Measurements from ENCODE around the gene HOXC4. TPM values are rescaled to one million over a fixed set of nuclear protein-coding genes. Genes with fewer than 3 reads are reported as not detected.

HOXC4 gene
- total and polyA plus RNA-seq, 10 of the 15 experiments (the other 5 are each of a cell fraction or from before 2014, with no cell fraction given): 1.0 to 11.4 (median 4.2) TPM

DNA sequence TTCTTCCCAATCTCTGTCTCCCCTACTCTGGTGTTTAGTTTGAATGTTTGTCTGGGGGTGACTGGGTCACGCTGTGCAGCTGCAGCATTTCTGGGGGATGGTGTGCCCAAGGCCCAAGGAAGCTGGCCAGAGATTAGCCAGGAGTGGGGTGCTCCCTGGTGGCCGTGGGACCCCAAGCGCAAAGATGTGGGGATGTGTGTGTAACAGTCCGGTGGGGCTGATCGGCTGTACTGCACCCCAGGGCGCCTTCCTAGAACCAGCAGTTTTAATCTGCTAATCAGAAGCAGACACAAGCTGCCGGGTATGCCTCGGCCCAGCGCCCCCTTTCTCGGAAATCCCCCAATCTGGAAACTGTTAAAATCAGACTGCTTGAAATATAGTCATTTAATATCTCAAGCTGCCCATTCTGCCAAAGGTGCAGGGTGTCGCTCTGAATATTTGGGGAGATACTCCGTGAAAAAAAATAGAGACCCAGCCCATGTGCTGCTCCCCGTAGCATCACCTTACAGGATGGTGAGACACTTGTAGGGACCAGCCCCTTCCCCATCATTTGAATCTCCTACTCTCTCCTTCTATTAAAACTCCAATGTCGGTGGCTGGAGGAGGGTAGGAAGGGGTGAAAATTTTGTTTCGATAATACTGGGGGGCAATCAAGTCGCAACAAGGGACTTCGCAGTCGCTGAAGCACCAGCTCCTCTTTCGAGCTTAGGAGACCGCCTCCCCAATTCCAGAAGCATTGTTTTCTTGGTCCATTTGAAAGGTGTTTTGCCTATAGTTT is 49.4 kb upstream of the HOXC4 start (continued):
- TF ChIP-seq RELA (IDR thresholded peaks at IDR 0.05; ENCODE audit: borderline replicate concordance, partially characterized antibody) (no peak), BMI1 (IDR thresholded peaks at IDR 0.05; ENCODE audit: borderline replicate concordance) (no peak), SREBF2 (IDR thresholded peaks at IDR 0.05; ENCODE audit: low read length) (no peak), POLR2AphosphoS2 (IDR thresholded peaks at IDR 0.05; ENCODE audit: low read depth, low read length) (no peak)

DNA sequence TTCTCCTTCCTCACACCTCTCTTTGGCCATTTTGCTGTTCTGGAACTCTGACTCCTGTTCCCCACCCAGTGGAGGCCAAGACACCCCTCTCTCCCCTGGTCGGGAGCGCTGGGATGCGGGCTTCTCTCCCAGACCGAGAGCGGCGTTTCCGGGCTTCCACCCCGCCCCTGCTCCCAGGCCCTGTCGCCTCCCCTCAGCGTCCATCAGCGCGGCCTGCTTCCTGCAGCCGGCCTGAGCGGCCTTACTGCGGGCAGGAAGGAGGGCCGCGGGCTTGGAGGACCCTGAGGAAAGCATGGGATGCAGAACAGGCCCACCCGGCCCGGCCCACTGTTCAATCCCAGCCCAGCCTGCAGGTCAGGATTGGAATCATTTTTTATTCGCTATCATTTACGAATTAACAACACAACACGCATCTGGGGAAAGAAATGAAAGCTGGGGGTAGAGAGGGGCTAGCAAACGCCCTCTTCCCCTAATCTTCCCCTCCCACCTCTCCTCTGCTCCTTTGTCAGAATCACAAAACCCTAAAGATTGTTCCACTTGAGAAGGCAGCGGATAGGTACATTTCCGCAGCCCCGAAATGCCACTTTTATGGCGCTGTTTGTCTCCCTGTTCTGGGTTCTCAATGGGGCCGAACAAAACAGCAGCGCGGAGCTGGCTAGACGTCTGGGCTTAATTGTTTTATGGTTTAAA is 48.6 kb upstream of the HOXC4 start:
- H3K36me3 ChIP-seq (ENCODE audit: control insufficient read depth in 2 of 2, insufficient read depth in 2 of 2, low read length in 1 of 2): no peaks in the 10 kb centered on the region
- ChIA-PET RAD21 (ENCODE audit: unreplicated experiment) (interaction anchor here (0.5 to 4.5 kb wide), 10 partner anchors 13 to 210 kb away, joined by 3 to 38 read pairs (median 12); partner anchors contain the start of genes HOXC10, HOXC5, HOXC6 and SMUG1), SMC1A (ENCODE audit: uncharacterized antibody, unreplicated experiment) (interaction anchor here (0.9 to 3.4 kb wide), 9 partner anchors 18 to 203 kb away, joined by 4 to 37 read pairs (median 8); partner anchors contain the start of genes HOXC5 and SMUG1), POLR2A (interaction anchor here (0.6 to 2.4 kb wide), 3 partner anchors 12 to 284 kb away, joined by 3 to 9 read pairs (median 9); no protein-coding TSS in a partner anchor), CTCF (interaction anchor here (0.9 to 6.1 kb wide), 13 partner anchors 12 to 202 kb away, joined by 3 to 105 read pairs (median 13); partner anchors contain the start of genes HOXC10, HOXC5 and SMUG1)
- no peak overlapping the region for H2AFZ ChIP-seq (ENCODE audit: control insufficient read depth, low read depth, low read length)
- DNase-seq (ENCODE audit: low read depth, low spot score) (no peak), FAIRE-seq (no peak), ATAC-seq (no peak)
- peaks cover 6% of the 10 kb centered on the region for H3K4me1 ChIP-seq (ENCODE audit: control insufficient read depth, insufficient read depth, low read length)
- H3K9me3 ChIP-seq (replicated peaks; ENCODE audit: control insufficient read depth, insufficient read depth, low read length): no peaks in the 10 kb centered on the region
- in situ Hi-C loops (cut with MboI): no loop called here
- no peak overlapping the region for H3K9ac ChIP-seq (ENCODE audit: control insufficient read depth, insufficient read depth, low read length)
- H3K4me2 ChIP-seq (ENCODE audit: control insufficient read depth, insufficient read depth): no peak overlapping the region
- intact Hi-C loops (cut with micrococcal nuclease; ENCODE audit: unreplicated experiment): loop anchor here (10.0 kb wide), 1 partner anchor 370 kb away; no protein-coding TSS in a partner anchor
- H3K27me3 ChIP-seq (replicated peaks in 1 of 2; ENCODE audit: control insufficient read depth in 2 of 2, insufficient read depth in 2 of 2, low read length in 1 of 2): peaks cover 31 to 37% of the 10 kb centered on the region in 2 experiments
- TF ChIP-seq FOXK2 (IDR thresholded peaks at IDR 0.05) (no peak), PAX8 (IDR thresholded peaks at IDR 0.05) (no peak), NR2F1 (conservative IDR thresholded peaks at IDR 0.05) (no peak), CBX3 (IDR thresholded peaks at IDR 0.05; ENCODE audit: borderline replicate concordance, low read depth) (no peak), SMAD1 (IDR thresholded peaks at IDR 0.05; ENCODE audit: low read depth, partially characterized antibody) (no peak), POLR2AphosphoS2 (IDR thresholded peaks at IDR 0.05; ENCODE audit: low read depth, low read length) (no peak), NR2C2 (IDR thresholded peaks at IDR 0.05; ENCODE audit: borderline replicate concordance, control insufficient read depth, insufficient read length, low read depth) (no peak), ASH2L (IDR thresholded peaks at IDR 0.05; ENCODE audit: borderline replicate concordance, low read depth) (no peak)
- TF ChIP-seq, protein P1, sequence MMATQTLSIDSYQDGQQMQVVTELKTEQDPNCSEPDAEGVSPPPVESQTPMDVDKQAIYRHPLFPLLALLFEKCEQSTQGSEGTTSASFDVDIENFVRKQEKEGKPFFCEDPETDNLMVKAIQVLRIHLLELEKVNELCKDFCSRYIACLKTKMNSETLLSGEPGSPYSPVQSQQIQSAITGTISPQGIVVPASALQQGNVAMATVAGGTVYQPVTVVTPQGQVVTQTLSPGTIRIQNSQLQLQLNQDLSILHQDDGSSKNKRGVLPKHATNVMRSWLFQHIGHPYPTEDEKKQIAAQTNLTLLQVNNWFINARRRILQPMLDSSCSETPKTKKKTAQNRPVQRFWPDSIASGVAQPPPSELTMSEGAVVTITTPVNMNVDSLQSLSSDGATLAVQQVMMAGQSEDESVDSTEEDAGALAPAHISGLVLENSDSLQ (IDR thresholded peaks at IDR 0.05): no peak
- TF ChIP-seq, protein P2, sequence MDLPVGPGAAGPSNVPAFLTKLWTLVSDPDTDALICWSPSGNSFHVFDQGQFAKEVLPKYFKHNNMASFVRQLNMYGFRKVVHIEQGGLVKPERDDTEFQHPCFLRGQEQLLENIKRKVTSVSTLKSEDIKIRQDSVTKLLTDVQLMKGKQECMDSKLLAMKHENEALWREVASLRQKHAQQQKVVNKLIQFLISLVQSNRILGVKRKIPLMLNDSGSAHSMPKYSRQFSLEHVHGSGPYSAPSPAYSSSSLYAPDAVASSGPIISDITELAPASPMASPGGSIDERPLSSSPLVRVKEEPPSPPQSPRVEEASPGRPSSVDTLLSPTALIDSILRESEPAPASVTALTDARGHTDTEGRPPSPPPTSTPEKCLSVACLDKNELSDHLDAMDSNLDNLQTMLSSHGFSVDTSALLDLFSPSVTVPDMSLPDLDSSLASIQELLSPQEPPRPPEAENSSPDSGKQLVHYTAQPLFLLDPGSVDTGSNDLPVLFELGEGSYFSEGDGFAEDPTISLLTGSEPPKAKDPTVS (IDR thresholded peaks at IDR 0.05; ENCODE audit: low read depth, low read length): no peak
- H4K20me1 ChIP-seq (ENCODE audit: control insufficient read depth, insufficient read depth): no peaks in the 10 kb centered on the region
- no peak overlapping the region for H3K27ac ChIP-seq (ENCODE audit: control insufficient read depth, insufficient read depth)
- WGBS (ENCODE audit: insufficient coverage, insufficient replicate concordance, low lambda C conversion rate, missing lambda C conversion rate): 32% methylated on average over 30 of the region's 31 CpGs
- H3K4me3 ChIP-seq: no peak overlapping the region
- no peaks in the 10 kb centered on the region for H3K79me2 ChIP-seq (ENCODE audit: control insufficient read depth, insufficient read depth, low read length)
- BruUV-seq (replicated peaks): no TSS peak

Measured in GM12878 (cell line).